ENCODE data around the gene SYP. TPM values are rescaled to one million over a fixed set of nuclear protein-coding genes. Genes with fewer than 3 reads are reported as not detected.

SYP gene
- total RNA-seq, 1 donor from 2014 or later, result 2.3 TPM

DNA sequence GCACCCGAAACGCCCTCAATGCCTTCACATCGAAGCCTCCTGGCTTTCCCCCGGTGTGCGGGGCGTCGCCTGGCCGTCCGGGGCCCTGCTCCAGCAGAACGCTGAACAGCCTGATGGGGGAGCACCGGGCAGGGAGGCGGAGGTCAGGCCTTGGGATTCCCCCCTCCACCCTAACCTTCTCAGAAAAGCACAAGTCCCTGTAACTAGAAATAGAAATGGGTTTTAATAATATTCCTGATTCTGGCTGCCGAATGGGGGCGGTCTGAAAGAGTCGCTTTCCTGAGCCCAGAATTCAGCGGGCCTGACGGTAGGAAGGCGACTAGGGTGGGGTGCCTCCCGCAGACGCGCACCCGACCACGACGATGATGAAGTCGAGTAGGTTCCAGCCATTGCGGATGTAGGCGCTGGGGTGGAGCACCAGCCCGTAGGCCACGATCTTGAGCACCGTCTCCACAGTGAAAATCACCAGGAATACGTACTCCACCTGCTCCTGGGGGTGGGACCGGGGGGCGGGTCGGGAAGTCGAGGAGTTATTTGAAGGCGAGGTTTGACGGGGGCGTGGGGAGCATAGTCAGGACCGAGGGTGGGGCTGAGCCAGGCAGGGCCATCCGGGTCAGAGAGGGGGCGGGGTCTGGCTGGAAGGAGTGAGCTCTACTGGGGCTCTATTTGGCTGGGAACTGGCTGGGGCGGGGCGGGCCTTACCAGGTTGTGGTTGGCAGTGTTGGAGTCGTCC is 30.7 kb upstream of the SYP start:
- Mint-ChIP-seq H3K9me3 (ENCODE audit: unreplicated experiment) (peaks cover 7% of the 10 kb centered on the region), H3K4me3 (ENCODE audit: unreplicated experiment) (no peak overlapping the region)
- TF ChIP-seq, protein P1, sequence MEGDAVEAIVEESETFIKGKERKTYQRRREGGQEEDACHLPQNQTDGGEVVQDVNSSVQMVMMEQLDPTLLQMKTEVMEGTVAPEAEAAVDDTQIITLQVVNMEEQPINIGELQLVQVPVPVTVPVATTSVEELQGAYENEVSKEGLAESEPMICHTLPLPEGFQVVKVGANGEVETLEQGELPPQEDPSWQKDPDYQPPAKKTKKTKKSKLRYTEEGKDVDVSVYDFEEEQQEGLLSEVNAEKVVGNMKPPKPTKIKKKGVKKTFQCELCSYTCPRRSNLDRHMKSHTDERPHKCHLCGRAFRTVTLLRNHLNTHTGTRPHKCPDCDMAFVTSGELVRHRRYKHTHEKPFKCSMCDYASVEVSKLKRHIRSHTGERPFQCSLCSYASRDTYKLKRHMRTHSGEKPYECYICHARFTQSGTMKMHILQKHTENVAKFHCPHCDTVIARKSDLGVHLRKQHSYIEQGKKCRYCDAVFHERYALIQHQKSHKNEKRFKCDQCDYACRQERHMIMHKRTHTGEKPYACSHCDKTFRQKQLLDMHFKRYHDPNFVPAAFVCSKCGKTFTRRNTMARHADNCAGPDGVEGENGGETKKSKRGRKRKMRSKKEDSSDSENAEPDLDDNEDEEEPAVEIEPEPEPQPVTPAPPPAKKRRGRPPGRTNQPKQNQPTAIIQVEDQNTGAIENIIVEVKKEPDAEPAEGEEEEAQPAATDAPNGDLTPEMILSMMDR (IDR thresholded peaks at IDR 0.05), result no peak

DNA sequence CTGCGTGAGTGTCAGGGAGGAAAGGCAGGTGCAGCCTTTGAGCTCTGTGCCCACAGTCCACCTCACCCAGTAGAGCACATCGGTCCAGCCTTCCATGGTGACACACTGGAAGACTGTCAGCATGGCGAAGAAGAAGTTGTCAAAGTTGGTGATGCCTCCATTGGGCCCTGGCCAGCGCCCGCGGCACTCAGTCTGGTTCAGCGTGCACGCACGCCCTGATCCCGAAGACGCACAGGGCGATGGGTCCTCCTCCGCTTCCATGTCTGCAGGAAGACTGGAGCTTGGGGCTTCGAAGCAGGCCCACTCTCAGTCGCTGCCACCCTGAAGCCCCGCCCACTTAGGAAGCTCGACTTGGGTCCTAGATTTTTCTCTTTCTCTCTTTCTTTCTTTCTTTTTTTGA is 28.2 kb upstream of the SYP start:
- peaks cover 2% of the 10 kb centered on the region for H3K4me1 Mint-ChIP-seq (ENCODE audit: unreplicated experiment)

More for the DNA sequence above, 30.7 kb upstream of the SYP start:
- Mint-ChIP-seq H3K36me3 (ENCODE audit: unreplicated experiment) (no peaks in the 10 kb centered on the region), H3K27me3 (ENCODE audit: unreplicated experiment) (no peaks in the 10 kb centered on the region), H3K27ac (ENCODE audit: unreplicated experiment) (no peak overlapping the region), H3K4me1 (ENCODE audit: unreplicated experiment) (peaks cover 3% of the 10 kb centered on the region)
- no peak for DNase-seq (ENCODE audit: extremely low spot score, unreplicated experiment)

DNA sequence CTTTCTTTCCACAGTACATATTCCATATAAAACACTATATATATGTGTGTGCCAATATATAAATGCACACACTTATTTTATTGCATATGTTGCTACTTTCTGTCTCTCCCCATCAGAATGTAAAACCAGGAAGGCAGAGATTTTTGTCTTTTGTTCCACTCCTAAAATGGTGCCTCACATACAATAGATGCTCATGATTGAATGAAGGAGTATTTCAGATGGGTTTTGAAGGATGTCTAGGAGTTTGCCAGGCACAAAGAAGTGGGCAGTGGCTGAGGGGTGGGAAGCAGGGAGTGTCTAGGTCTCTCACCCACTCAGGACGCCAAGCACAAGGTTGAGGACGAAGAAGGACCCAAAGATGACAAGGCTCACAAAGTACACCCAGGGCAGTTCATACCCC is 27.7 kb upstream of the SYP start:
- TF ChIP-seq, protein P1 (IDR thresholded peaks at IDR 0.05), result no peak
- H3K27ac Mint-ChIP-seq (ENCODE audit: unreplicated experiment), result no peak overlapping the region
- H3K9me3 Mint-ChIP-seq (ENCODE audit: unreplicated experiment), result peaks cover 7% of the 10 kb centered on the region
- H3K4me3 Mint-ChIP-seq (ENCODE audit: unreplicated experiment), result no peak overlapping the region
- H3K36me3 Mint-ChIP-seq (ENCODE audit: unreplicated experiment), result no peaks in the 10 kb centered on the region
- H3K4me1 Mint-ChIP-seq (ENCODE audit: unreplicated experiment), result peaks cover 2% of the 10 kb centered on the region
- no peak for DNase-seq (ENCODE audit: extremely low spot score, unreplicated experiment)
- H3K27me3 Mint-ChIP-seq (ENCODE audit: unreplicated experiment), result no peaks in the 10 kb centered on the region

More for the DNA sequence above, 28.2 kb upstream of the SYP start:
- TF ChIP-seq, protein P1 (IDR thresholded peaks at IDR 0.05), result no peak
- Mint-ChIP-seq H3K27ac (ENCODE audit: unreplicated experiment) (no peak overlapping the region), H3K27me3 (ENCODE audit: unreplicated experiment) (no peaks in the 10 kb centered on the region), H3K9me3 (ENCODE audit: unreplicated experiment) (peaks cover 7% of the 10 kb centered on the region), H3K4me3 (ENCODE audit: unreplicated experiment) (no peak overlapping the region), H3K36me3 (ENCODE audit: unreplicated experiment) (no peaks in the 10 kb centered on the region)
- DNase-seq (ENCODE audit: extremely low spot score, unreplicated experiment), result no peak

DNA sequence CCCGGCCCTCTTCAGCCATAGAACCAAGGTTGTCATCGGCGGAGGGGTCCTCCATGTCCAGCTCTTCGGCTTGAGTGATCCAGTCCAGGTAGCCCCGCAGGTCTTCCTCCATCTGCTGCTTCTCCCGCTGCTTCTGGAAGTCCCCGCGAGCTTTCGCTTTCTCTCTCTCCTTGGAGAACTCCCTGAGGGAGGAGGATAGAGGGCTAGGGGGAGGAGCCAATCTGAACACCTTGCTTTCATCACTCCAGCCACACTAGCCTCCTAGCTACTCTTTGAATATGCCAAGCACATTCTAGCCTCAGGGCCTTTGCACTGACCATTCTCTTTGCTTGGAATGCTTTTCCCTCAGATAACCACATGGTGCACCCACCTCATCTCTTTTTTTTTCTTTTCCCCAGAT is 27.0 kb upstream of the SYP start:
- Mint-ChIP-seq H3K36me3 (ENCODE audit: unreplicated experiment) (no peaks in the 10 kb centered on the region), H3K9me3 (ENCODE audit: unreplicated experiment) (peaks cover 6% of the 10 kb centered on the region), H3K4me1 (ENCODE audit: unreplicated experiment) (peaks cover 2% of the 10 kb centered on the region), H3K27me3 (ENCODE audit: unreplicated experiment) (no peaks in the 10 kb centered on the region), H3K4me3 (ENCODE audit: unreplicated experiment) (no peak overlapping the region), H3K27ac (ENCODE audit: unreplicated experiment) (no peak overlapping the region)
- no peak for DNase-seq (ENCODE audit: extremely low spot score, unreplicated experiment)
- TF ChIP-seq, protein P1 (IDR thresholded peaks at IDR 0.05), result no peak

DNA sequence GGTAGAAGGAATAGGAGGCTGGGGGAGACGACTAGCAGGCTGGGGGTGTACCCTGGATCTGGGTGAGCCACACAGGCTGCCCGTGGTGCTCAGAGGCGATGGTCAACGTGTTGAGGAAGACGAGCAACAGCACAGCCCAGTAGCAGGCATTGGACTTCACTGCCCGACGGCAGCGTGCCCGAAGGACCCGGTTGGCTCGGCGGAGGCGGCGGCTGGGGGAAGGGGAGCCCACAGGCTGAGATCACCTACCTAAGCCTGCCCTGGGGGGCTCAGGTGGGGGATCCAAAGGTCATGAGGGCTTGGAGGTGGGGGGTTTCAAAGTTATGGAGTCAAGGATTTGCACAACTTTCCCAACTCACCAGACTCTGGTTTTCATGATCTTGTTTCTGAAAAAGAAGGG is 25.9 kb upstream of the SYP start:
- H3K4me1 Mint-ChIP-seq (ENCODE audit: unreplicated experiment), result peaks cover 2% of the 10 kb centered on the region
- no peaks in the 10 kb centered on the region for H3K27me3 Mint-ChIP-seq (ENCODE audit: unreplicated experiment)
- H3K36me3 Mint-ChIP-seq (ENCODE audit: unreplicated experiment), result no peaks in the 10 kb centered on the region
- H3K4me3 Mint-ChIP-seq (ENCODE audit: unreplicated experiment), result no peak overlapping the region
- no peak overlapping the region for H3K27ac Mint-ChIP-seq (ENCODE audit: unreplicated experiment)
- no peak for DNase-seq (ENCODE audit: extremely low spot score, unreplicated experiment)
- TF ChIP-seq, protein P1 (IDR thresholded peaks at IDR 0.05), result no peak
- H3K9me3 Mint-ChIP-seq (ENCODE audit: unreplicated experiment), result no peaks in the 10 kb centered on the region

All from osteocyte (in vitro differentiated cells).